ENCODE measurements around the gene NDUFA5.

Gene NDUFA5

GRCh38 chr7:123538189-123538714 lies 19.4 kb downstream of the NDUFA5 start (continued):
- TF ChIP-seq HIC1 (tag by site-specific recombination; IDR thresholded peaks at IDR 0.05) (peak; percentile 24; the same call in 1 of the 2 replicates), ZEB2 (tag by site-specific recombination; IDR thresholded peaks at IDR 0.05) (peak; percentile 57; the same call in 1 of the 2 replicates), ZNF843 (tag by site-specific recombination; IDR thresholded peaks at IDR 0.05) (no peak), ZNF645 (tag by site-specific recombination; IDR thresholded peaks at IDR 0.05) (no peak), ZNF121 (tag by site-specific recombination; IDR thresholded peaks at IDR 0.05) (no peak)

DNA sequence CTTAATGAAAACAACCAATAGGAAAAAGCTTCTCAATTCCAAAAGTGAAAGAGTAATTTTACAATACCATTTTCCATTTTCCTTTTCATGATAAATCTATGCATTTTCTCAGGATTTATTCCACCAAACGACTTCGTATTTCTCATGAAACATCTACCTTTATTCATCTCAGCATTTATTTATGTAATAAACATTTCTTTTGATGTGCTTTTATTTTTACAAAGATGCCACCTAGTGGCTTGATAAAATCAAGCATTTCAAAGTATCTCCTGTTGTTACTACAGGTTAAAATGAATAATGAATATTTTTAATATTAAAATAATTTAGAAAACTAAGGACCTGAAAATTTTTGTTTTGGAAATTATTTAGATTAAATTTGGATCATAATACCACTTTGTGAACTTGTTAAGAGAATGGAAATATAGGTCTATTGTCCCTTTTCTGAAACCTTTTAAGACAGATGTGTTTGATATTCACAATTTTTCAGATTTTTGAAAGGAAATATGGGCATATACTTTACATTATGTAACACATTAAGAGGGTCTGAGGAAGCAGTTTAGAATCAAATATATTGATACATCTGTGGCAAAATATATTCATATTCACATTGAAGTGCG lies 20.5 kb downstream of the NDUFA5 start:
- Histone ChIP-seq H3K27ac (ENCODE audit: extremely low read depth, low read depth, low read length) (no peak overlapping the region), H3K36me3 (ENCODE audit: control insufficient read depth in 2 of 2, insufficient read depth in 1 of 2, low read length in 2 of 2) (no peaks in the 10 kb centered on the region), H3K9me3 (ENCODE audit: control insufficient read depth, insufficient read depth, low read depth, low read length) (no peaks in the 10 kb centered on the region), H3K4me1 (ENCODE audit: control insufficient read depth, insufficient read depth, low read length) (no peaks in the 10 kb centered on the region), H3K4me3 (ENCODE audit: low read depth, low read length) (no peak overlapping the region)
- ChIA-PET CTCF (interaction anchor here (0.8 to 1.0 kb wide), 2 partner anchors 43 to 45 kb away, joined by 3 read pairs; no protein-coding TSS in a partner anchor), POLR2A (no interaction called here)
- TF ChIP-seq ZNF654 (tag by site-specific recombination; IDR thresholded peaks at IDR 0.05; ENCODE audit: low read depth) = peak; percentile 43
- peak; percentile 32; the same call in 1 of the 2 replicates for TF ChIP-seq TCF7L2 (IDR thresholded peaks at IDR 0.05; ENCODE audit: borderline replicate concordance, low read depth, low read length)
- TF ChIP-seq EGR2 (tag by site-specific recombination; IDR thresholded peaks at IDR 0.05; ENCODE audit: low read depth) = no peak

DNA sequence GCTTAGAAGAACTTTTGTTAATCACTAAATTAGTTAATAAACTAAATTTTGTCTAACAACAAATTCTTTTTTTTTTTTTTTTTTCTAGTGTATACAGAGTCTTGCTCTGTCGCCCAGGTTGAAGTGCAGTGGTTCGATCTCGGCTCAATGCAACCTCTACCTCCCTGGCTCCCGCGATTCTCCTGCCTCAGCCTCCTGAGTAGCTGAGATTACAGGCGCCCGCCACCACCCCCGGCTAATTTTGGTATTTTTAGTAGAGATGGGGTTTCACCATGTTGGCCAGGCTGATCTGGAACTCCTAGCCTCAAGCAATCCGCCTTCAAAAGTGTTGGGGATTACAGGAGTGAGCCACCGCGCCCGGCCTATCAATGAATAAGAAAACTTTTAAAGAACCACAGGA lies 22.1 kb downstream of the NDUFA5 start:
- CTCF ChIA-PET = interaction anchor here (0.7 to 3.0 kb wide), 3 partner anchors 41 to 145 kb away, joined by 3 to 17 read pairs (median 8); no protein-coding TSS in a partner anchor
- H3K4me3 ChIP-seq (ENCODE audit: low read depth, low read length) = no peak overlapping the region; the same call in 1 of the 2 replicates
- TF ChIP-seq, protein P1, sequence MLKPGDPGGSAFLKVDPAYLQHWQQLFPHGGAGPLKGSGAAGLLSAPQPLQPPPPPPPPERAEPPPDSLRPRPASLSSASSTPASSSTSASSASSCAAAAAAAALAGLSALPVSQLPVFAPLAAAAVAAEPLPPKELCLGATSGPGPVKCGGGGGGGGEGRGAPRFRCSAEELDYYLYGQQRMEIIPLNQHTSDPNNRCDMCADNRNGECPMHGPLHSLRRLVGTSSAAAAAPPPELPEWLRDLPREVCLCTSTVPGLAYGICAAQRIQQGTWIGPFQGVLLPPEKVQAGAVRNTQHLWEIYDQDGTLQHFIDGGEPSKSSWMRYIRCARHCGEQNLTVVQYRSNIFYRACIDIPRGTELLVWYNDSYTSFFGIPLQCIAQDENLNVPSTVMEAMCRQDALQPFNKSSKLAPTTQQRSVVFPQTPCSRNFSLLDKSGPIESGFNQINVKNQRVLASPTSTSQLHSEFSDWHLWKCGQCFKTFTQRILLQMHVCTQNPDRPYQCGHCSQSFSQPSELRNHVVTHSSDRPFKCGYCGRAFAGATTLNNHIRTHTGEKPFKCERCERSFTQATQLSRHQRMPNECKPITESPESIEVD (tag by site-specific recombination; IDR thresholded peaks at IDR 0.05) = no peak
- TF ChIP-seq, protein P2, sequence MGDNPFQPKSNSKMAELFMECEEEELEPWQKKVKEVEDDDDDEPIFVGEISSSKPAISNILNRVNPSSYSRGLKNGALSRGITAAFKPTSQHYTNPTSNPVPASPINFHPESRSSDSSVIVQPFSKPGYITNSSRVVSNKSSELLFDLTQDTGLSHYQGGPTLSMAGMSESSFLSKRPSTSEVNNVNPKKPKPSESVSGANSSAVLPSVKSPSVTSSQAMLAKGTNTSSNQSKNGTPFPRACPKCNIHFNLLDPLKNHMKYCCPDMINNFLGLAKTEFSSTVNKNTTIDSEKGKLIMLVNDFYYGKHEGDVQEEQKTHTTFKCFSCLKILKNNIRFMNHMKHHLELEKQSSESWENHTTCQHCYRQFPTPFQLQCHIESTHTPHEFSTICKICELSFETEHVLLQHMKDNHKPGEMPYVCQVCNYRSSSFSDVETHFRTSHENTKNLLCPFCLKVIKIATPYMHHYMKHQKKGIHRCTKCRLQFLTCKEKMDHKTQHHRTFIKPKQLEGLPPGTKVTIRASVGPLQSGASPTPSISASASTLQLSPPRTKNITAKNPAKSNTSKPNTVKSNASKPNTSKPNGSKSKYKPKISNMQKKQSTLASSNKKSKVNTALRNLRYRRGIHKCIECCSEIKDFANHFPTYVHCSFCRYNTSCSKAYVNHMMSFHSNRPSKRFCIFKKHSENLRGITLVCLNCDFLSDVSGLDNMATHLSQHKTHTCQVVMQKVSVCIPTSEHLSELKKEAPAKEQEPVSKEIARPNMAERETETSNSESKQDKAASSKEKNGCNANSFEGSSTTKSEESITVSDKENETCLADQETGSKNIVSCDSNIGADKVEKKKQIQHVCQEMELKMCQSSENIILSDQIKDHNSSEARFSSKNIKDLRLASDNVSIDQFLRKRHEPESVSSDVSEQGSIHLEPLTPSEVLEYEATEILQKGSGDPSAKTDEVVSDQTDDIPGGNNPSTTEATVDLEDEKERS (tag by site-specific recombination; IDR thresholded peaks at IDR 0.05) = no peak
- no peak for TF ChIP-seq ZNF335 (tag by site-specific recombination; conservative IDR thresholded peaks at IDR 0.05)
- TF ChIP-seq ZNF112 (tag by site-specific recombination; IDR thresholded peaks at IDR 0.05) = no peak
- TF ChIP-seq, protein P3, sequence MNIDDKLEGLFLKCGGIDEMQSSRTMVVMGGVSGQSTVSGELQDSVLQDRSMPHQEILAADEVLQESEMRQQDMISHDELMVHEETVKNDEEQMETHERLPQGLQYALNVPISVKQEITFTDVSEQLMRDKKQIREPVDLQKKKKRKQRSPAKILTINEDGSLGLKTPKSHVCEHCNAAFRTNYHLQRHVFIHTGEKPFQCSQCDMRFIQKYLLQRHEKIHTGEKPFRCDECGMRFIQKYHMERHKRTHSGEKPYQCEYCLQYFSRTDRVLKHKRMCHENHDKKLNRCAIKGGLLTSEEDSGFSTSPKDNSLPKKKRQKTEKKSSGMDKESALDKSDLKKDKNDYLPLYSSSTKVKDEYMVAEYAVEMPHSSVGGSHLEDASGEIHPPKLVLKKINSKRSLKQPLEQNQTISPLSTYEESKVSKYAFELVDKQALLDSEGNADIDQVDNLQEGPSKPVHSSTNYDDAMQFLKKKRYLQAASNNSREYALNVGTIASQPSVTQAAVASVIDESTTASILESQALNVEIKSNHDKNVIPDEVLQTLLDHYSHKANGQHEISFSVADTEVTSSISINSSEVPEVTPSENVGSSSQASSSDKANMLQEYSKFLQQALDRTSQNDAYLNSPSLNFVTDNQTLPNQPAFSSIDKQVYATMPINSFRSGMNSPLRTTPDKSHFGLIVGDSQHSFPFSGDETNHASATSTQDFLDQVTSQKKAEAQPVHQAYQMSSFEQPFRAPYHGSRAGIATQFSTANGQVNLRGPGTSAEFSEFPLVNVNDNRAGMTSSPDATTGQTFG (tag by site-specific recombination; IDR thresholded peaks at IDR 0.05; ENCODE audit: borderline replicate concordance) = no peak
- no peak for TF ChIP-seq ZNF777 (tag by site-specific recombination; IDR thresholded peaks at IDR 0.05; ENCODE audit: borderline replicate concordance)
- no peak for TF ChIP-seq ZNF626 (tag by site-specific recombination; IDR thresholded peaks at IDR 0.05)
- no peak for TF ChIP-seq ZNF146 (tag by site-specific recombination; IDR thresholded peaks at IDR 0.05)
- no peak for TF ChIP-seq ZNF791 (tag by site-specific recombination; IDR thresholded peaks at IDR 0.05)

More for the DNA sequence above, 22.1 kb downstream of the NDUFA5 start:
- no peaks in the 10 kb centered on the region for H3K9me3 ChIP-seq (ENCODE audit: control insufficient read depth, insufficient read depth, low read depth, low read length)
- no peaks in the 10 kb centered on the region for H3K36me3 ChIP-seq (ENCODE audit: control insufficient read depth in 2 of 2, insufficient read depth in 1 of 2, low read length in 2 of 2)
- no peak overlapping the region for H3K27ac ChIP-seq (ENCODE audit: extremely low read depth, low read depth, low read length)
- H3K4me1 ChIP-seq (ENCODE audit: control insufficient read depth, insufficient read depth, low read length) = no peaks in the 10 kb centered on the region
- POLR2A ChIA-PET = interaction anchor here (0.7 to 1.6 kb wide), 2 partner anchors 41 to 139 kb away, joined by 5 to 7 read pairs; no protein-coding TSS in a partner anchor

Measured in HEK293 (cell line).